Hepatocyte (in vitro differentiated cells): ENCODE data around the gene CENPT. TPM values are rescaled to one million over a fixed set of nuclear protein-coding genes. Genes with fewer than 3 reads are reported as not detected.

ENCODE experiments used
- DNase-seq: peaks from one replicate; pipeline ENCODE4 v3.0.0-alpha.2; 2016; ENCODE audit warnings: low spot score
- H2AFZ ChIP-seq: fragments of 200-600 bp; sonication (generic); 2 replicates; pipeline ENCODE4 v1.6.0; 2016; ENCODE audit warnings: antibody characterized with exemption, mild to moderate bottlenecking
- H3K27ac ChIP-seq: fragments of 200-600 bp; sonication (generic); 2 replicates; pipeline ENCODE4 v1.5.1; 2016; ENCODE audit warnings: mild to moderate bottlenecking
- H3K27me3 ChIP-seq: fragments of 200-600 bp; sonication (generic); 2 replicates; pipeline ENCODE4 v1.6.1; 2016
- H3K36me3 ChIP-seq: fragments of 200-600 bp; sonication (generic); replicated peaks from 2 replicates; pipeline ENCODE4 v1.5.1; 2016; ENCODE audit warnings: low read depth; ENCODE audit not compliant: insufficient read depth
- H3K4me1 ChIP-seq: fragments of 200-600 bp; sonication (generic); 2 replicates; pipeline ENCODE4 v1.5.1; 2016; ENCODE audit warnings: mild to moderate bottlenecking, moderate library complexity; ENCODE audit not compliant: insufficient read depth
- H3K4me2 ChIP-seq: fragments of 200-600 bp; sonication (generic); 2 replicates; pipeline ENCODE4 v1.6.0; 2016
- H3K4me3 ChIP-seq: fragments of 200-600 bp; sonication (generic); 2 replicates; pipeline ENCODE4 v1.5.1; 2016; ENCODE audit warnings: mild to moderate bottlenecking
- H3K79me2 ChIP-seq: fragments of 200-600 bp; sonication (generic); 2 replicates; pipeline ENCODE4 v1.6.0; 2017; ENCODE audit warnings: mild to moderate bottlenecking
- H3K9me2 ChIP-seq: fragments of 200-600 bp; sonication (generic); replicated peaks from 2 replicates; pipeline ENCODE4 v1.6.0; 2017; ENCODE audit warnings: mild to moderate bottlenecking; ENCODE audit not compliant: insufficient read depth
- H3K9me3 ChIP-seq: fragments of 200-600 bp; sonication (generic); 2 replicates; pipeline ENCODE4 v1.5.1; 2016; ENCODE audit warnings: low read depth, mild to moderate bottlenecking
- H4K20me1 ChIP-seq: fragments of 200-600 bp; sonication (generic); 2 replicates; pipeline ENCODE4 v1.6.0; 2016; ENCODE audit warnings: mild to moderate bottlenecking; ENCODE audit not compliant: insufficient read depth, poor library complexity, severe bottlenecking
- EZH2 ChIP-seq: fragments of 200-600 bp; sonication (generic); IDR thresholded peaks from 2 replicates; pipeline ENCODE4 v1.6.1; 2016; ENCODE audit warnings: antibody characterized with exemption, mild to moderate bottlenecking, borderline replicate concordance
- EZH2phosphoT487 ChIP-seq: fragments of 200-600 bp; sonication (generic); IDR thresholded peaks from one replicate; pipeline ENCODE4 v1.6.1; 2018; ENCODE audit warnings: antibody characterized with exemption, mild to moderate bottlenecking, low read depth, moderate library complexity; ENCODE audit not compliant: unreplicated experiment, severe bottlenecking
- WGBS: methylation state at CpG from one replicate; pipeline ENCODE4 v1.1.6; 2016; ENCODE audit warnings: low lambda C conversion rate; ENCODE audit errors: missing lambda C conversion rate; 5-methylcytosine and 5-hydroxymethylcytosine counted together
- polyA plus RNA-seq: library from polyadenylated mRNA; unstranded; fragments of >200 nt; fragmentation: Nextera tagmentation; extraction: Ambion mirVana; gene quantifications from 2 replicates; pipeline ENCODE4 v1.2.1, GENCODE V29; 2016
- total RNA-seq: library from RNA; depleted of rRNA; stranded (reverse); fragments of >200 nt; gene quantifications from 2 replicates; pipeline ENCODE4 v1.2.3, GENCODE V29; 2014
- TF ChIP-seq, protein P1 (sequence below): fragments of 200-600 bp; sonication (generic); IDR thresholded peaks from 2 replicates; pipeline ENCODE4 v1.5.1; 2016; ENCODE audit warnings: antibody characterized with exemption, mild to moderate bottlenecking; ENCODE audit not compliant: poor library complexity

CENPT gene
- total and polyA plus RNA-seq, 2 experiments from 2014 or later = 38.1 to 84.0 TPM

DNA sequence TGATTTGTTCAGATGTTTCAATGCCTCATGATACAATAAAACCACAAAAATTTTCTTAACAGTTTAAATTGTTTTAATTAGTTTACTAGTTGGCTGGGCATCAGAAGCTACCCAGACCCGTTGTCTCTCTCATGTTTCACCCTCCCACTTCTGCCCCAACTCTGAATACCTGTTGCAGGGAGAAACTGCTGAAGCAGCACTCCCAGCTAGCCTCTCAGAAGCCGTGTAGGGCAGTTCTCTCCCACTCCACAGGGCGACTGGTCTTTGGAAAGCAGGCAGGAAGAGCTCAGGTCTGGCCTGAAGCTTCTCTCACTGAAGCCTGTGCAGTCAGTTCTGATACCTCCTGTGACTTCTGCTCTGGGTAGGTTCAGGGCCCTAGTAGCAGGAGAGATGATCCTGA is 23.8 kb upstream of the CENPT start:
- H3K4me1 ChIP-seq = peaks cover 10% of the 10 kb centered on the region
- no peaks in the 10 kb centered on the region for H3K27me3 ChIP-seq
- H3K36me3 ChIP-seq = no peaks in the 10 kb centered on the region
- H3K79me2 ChIP-seq = peaks cover 50% of the 10 kb centered on the region
- H2AFZ ChIP-seq = no peak overlapping the region
- no peaks in the 10 kb centered on the region for H3K9me3 ChIP-seq
- no peaks in the 10 kb centered on the region for H3K9me2 ChIP-seq
- peaks cover 21% of the 10 kb centered on the region for H4K20me1 ChIP-seq
- no peak overlapping the region for H3K4me2 ChIP-seq
- DNase-seq = no peak
- no peak overlapping the region for H3K4me3 ChIP-seq
- no peak overlapping the region for H3K27ac ChIP-seq
- no peak for TF ChIP-seq EZH2phosphoT487
- TF ChIP-seq, protein P1, sequence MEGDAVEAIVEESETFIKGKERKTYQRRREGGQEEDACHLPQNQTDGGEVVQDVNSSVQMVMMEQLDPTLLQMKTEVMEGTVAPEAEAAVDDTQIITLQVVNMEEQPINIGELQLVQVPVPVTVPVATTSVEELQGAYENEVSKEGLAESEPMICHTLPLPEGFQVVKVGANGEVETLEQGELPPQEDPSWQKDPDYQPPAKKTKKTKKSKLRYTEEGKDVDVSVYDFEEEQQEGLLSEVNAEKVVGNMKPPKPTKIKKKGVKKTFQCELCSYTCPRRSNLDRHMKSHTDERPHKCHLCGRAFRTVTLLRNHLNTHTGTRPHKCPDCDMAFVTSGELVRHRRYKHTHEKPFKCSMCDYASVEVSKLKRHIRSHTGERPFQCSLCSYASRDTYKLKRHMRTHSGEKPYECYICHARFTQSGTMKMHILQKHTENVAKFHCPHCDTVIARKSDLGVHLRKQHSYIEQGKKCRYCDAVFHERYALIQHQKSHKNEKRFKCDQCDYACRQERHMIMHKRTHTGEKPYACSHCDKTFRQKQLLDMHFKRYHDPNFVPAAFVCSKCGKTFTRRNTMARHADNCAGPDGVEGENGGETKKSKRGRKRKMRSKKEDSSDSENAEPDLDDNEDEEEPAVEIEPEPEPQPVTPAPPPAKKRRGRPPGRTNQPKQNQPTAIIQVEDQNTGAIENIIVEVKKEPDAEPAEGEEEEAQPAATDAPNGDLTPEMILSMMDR = no peak
- TF ChIP-seq EZH2 = no peak
- 79% methylated on average over 3 of the region's 3 CpGs for WGBS

DNA sequence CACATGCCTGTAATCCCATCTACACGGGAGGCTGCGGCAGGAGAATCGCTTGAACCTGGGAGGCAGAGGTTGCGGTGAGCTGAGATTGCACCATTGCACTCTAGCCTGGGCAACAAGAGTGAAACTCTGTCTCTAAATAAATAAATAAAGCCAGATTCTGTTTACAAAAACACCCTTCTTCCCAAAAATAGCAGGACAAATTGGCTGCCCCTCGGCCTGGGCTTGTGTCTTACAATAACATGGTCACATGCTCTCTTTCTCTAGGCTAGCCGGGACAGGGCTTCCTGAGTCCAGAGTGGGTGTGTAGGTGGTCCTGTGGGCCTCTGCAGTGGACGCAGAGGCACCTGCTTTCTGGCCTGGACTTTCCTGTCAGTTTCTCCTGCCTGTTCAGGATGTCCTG is 22.2 kb upstream of the CENPT start:
- DNase-seq = no peak
- Histone ChIP-seq H4K20me1 (peaks cover 14% of the 10 kb centered on the region), H2AFZ (no peak overlapping the region), H3K36me3 (no peaks in the 10 kb centered on the region), H3K27me3 (no peaks in the 10 kb centered on the region), H3K4me1 (peaks cover 7% of the 10 kb centered on the region), H3K4me3 (no peak overlapping the region), H3K4me2 (no peak overlapping the region), H3K27ac (no peak overlapping the region), H3K9me2 (no peaks in the 10 kb centered on the region), H3K9me3 (no peaks in the 10 kb centered on the region), H3K79me2 (peaks cover 47% of the 10 kb centered on the region)
- TF ChIP-seq, protein P1 = no peak
- TF ChIP-seq EZH2 = no peak
- TF ChIP-seq EZH2phosphoT487 = no peak
- 93% methylated on average over 7 of the region's 7 CpGs for WGBS

DNA sequence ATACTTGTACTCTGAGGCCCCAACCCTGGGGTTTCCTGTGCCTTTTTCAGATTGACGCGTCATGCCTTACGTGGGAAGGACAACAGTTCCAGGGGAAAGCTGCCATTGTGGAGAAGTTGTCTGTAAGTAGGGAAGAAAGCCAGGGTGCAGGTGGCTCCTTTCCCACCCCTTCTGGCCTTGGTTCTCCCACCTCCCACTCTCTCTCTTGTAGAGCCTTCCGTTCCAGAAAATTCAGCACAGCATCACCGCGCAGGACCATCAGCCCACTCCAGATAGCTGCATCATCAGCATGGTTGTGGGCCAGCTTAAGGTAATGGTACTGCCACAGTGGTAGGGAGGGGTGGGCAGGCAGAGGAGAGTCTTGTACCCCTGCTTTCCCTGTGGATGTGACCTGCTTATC is 20.8 kb upstream of the CENPT start:
- WGBS = 95% methylated on average over 6 of the region's 6 CpGs
- Histone ChIP-seq H3K4me1 (no peaks in the 10 kb centered on the region), H3K9me3 (no peaks in the 10 kb centered on the region), H3K27ac (no peak overlapping the region), H3K79me2 (peaks cover 46% of the 10 kb centered on the region), H4K20me1 (peaks cover 13% of the 10 kb centered on the region), H3K36me3 (no peaks in the 10 kb centered on the region), H3K27me3 (no peaks in the 10 kb centered on the region), H3K4me2 (no peak overlapping the region), H3K4me3 (no peak overlapping the region), H2AFZ (no peak overlapping the region), H3K9me2 (no peaks in the 10 kb centered on the region)
- DNase-seq = no peak
- TF ChIP-seq EZH2 = no peak
- TF ChIP-seq EZH2phosphoT487 = no peak
- TF ChIP-seq, protein P1 = no peak

DNA sequence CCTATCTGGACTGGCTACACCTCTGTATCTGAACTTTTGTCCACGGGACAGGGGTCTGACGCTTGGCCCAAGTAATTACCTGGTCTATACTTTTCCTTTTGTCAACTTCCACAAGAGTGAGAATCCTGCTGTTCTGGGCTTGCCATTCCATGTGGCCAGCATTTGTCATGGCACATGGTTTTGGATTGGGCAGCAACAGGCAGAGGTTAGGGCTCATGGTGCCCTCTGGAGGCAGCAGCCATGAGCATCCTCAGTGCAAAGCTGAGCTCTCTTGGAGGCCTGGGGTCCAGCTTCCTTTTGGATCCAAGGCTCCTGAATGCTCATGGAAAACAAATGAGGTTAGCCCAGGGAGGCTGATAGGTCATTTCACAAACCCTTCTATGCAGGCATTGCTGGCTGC is 17.8 kb upstream of the CENPT start:
- H3K4me2 ChIP-seq = no peak overlapping the region
- H3K9me3 ChIP-seq = no peaks in the 10 kb centered on the region
- no peak overlapping the region for H2AFZ ChIP-seq
- H3K4me3 ChIP-seq = no peak overlapping the region
- H3K36me3 ChIP-seq = no peaks in the 10 kb centered on the region
- TF ChIP-seq, protein P1 = peak; percentile 36
- no peak for TF ChIP-seq EZH2phosphoT487
- TF ChIP-seq EZH2 = no peak
- H3K4me1 ChIP-seq = peaks cover 3% of the 10 kb centered on the region
- H3K27ac ChIP-seq = no peak overlapping the region
- H4K20me1 ChIP-seq = peaks cover 43% of the 10 kb centered on the region
- peaks cover 72% of the 10 kb centered on the region for H3K79me2 ChIP-seq
- no peaks in the 10 kb centered on the region for H3K9me2 ChIP-seq
- no peaks in the 10 kb centered on the region for H3K27me3 ChIP-seq
- WGBS = 100% methylated on average over 2 of the region's 2 CpGs
- no peak for DNase-seq
